ENCODE results near the gene PCBP1.
"Not testable (repeated sequence)": the region's sequence is repeated elsewhere in the genome, so short reads cannot be mapped to it uniquely, and the experiment has no call there.

DNA sequence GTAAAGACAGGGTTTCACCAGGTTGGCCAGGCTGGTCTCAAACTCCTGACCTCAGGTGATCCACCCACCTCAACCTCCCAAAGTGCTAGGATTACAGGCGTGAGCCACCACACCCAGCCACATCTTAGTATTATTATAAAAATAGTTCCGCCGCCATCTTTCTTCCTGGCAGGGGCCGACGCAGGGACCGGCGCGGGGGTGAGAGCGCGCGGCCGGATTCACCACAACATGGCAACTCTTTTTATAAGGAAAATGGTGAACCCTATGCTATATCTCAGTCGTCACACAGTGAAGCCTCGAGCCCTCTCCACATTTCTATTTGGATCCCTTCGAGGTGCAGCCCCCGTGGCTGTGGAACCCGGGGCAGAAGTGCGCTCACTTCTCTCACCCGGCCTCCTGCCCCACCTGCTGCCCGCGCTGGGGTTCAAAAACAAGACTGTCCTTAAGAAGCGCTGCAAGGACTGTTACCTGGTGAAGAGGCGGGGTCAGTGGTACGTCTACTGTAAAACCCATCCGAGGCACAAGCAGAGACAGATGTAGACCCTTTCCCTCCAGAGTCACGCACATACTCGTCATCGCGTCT, 15.1 kb downstream of the PCBP1 start:
- TF ChIP-seq, protein P1, sequence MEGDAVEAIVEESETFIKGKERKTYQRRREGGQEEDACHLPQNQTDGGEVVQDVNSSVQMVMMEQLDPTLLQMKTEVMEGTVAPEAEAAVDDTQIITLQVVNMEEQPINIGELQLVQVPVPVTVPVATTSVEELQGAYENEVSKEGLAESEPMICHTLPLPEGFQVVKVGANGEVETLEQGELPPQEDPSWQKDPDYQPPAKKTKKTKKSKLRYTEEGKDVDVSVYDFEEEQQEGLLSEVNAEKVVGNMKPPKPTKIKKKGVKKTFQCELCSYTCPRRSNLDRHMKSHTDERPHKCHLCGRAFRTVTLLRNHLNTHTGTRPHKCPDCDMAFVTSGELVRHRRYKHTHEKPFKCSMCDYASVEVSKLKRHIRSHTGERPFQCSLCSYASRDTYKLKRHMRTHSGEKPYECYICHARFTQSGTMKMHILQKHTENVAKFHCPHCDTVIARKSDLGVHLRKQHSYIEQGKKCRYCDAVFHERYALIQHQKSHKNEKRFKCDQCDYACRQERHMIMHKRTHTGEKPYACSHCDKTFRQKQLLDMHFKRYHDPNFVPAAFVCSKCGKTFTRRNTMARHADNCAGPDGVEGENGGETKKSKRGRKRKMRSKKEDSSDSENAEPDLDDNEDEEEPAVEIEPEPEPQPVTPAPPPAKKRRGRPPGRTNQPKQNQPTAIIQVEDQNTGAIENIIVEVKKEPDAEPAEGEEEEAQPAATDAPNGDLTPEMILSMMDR (IDR thresholded peaks at IDR 0.05; ENCODE audit: low read depth, low read length), result not testable (repeated sequence)
- TF ChIP-seq POLR2A (IDR thresholded peaks at IDR 0.05; ENCODE audit: extremely low read depth, insufficient read length); MYC (IDR thresholded peaks at IDR 0.05; ENCODE audit: low read depth, low read length): not testable (repeated sequence)
- TF ChIP-seq, protein P2, sequence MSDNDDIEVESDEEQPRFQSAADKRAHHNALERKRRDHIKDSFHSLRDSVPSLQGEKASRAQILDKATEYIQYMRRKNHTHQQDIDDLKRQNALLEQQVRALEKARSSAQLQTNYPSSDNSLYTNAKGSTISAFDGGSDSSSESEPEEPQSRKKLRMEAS (IDR thresholded peaks at IDR 0.05; ENCODE audit: low read depth, low read length), result not testable (repeated sequence)

All from NB4 (cell line).